ENCODE measurements around the gene NUDT8.

The NUDT8 gene

GRCh38 chr11:67612751-67613150 is 17.0 kb downstream of the NUDT8 start:
- Histone ChIP-seq H3K4me2 (peak overlapping the region in 9 of 11 experiments; percentile 89 to 98 (median 96); a peak in 18 of 22 replicates), H4K20me1 (peaks cover 0 to 33% (median 3%) of the 10 kb centered on the region in 11 experiments; a peak in 5 of 22 replicates), H3K27me3 (peaks cover 0 to 11% (median 0%) of the 10 kb centered on the region in 11 experiments; a peak in 6 of 22 replicates), H3K27ac (peak overlapping the region in 7 of 11 experiments; percentile 90 to 98 (median 94); a peak in 14 of 22 replicates), H3K36me3 (peaks cover 46 to 57% (median 51%) of the 10 kb centered on the region in 11 experiments), H3K9me3 (replicated peaks in 1 of 11) (no peaks in the 10 kb centered on the region), H3K9ac (peak overlapping the region in 5 of 11 experiments; percentile 81 to 88 (median 85); a peak in 5 of 22 replicates), H3K4me1 (peaks cover 28 to 53% (median 49%) of the 10 kb centered on the region in 10 experiments), H3K4me3 (no peak overlapping the region)
- TF ChIP-seq Cebpa-rat (IDR thresholded peaks at IDR 0.05), result no peak

- TF ChIP-seq Cebpa-rat (IDR thresholded peaks at IDR 0.05), result no peak
- peak overlapping the region in 1 of 11 experiments; percentile 94; a peak in 2 of 22 replicates for H3K27ac ChIP-seq
- peaks cover 34 to 59% (median 54%) of the 10 kb centered on the region in 10 experiments for H3K4me1 ChIP-seq
- H3K4me3 ChIP-seq, result no peak overlapping the region
- peaks cover 0 to 11% (median 0%) of the 10 kb centered on the region in 11 experiments; a peak in 6 of 22 replicates for H3K27me3 ChIP-seq
- H3K36me3 ChIP-seq, result peaks cover 46 to 57% (median 51%) of the 10 kb centered on the region in 11 experiments
- H3K9ac ChIP-seq, result no peak overlapping the region; a peak in 1 of 22 replicates
- no peak overlapping the region for H3K4me2 ChIP-seq
- no peaks in the 10 kb centered on the region for H3K9me3 ChIP-seq (replicated peaks in 1 of 11)
- H4K20me1 ChIP-seq, result peaks cover 0 to 33% (median 3%) of the 10 kb centered on the region in 11 experiments; a peak in 5 of 22 replicates
Measured at GRCh38 chr11:67611704-67612587, 17.8 kb downstream of the NUDT8 start.

GRCh38 chr11:67611165-67611564 is 18.6 kb downstream of the NUDT8 start:
- TF ChIP-seq Cebpa-rat (IDR thresholded peaks at IDR 0.05), result no peak
- H4K20me1 ChIP-seq, result peaks cover 0 to 33% (median 3%) of the 10 kb centered on the region in 11 experiments; a peak in 5 of 22 replicates
- H3K4me1 ChIP-seq, result peaks cover 36 to 58% (median 53%) of the 10 kb centered on the region in 10 experiments
- H3K36me3 ChIP-seq, result peaks cover 46 to 57% (median 51%) of the 10 kb centered on the region in 11 experiments
- H3K4me3 ChIP-seq, result no peak overlapping the region
- H3K4me2 ChIP-seq, result no peak overlapping the region
- H3K27me3 ChIP-seq, result peaks cover 0 to 8% (median 0%) of the 10 kb centered on the region in 11 experiments; a peak in 6 of 22 replicates
- H3K9ac ChIP-seq, result 0 out of 22 replicates have a peak overlapping the region, but pooled peaks of 1 of the 11 experiments have one; percentile 7
- no peaks in the 10 kb centered on the region for H3K9me3 ChIP-seq (replicated peaks in 1 of 11)
- no peak overlapping the region for H3K27ac ChIP-seq

- peaks cover 46 to 57% (median 51%) of the 10 kb centered on the region in 11 experiments for H3K36me3 ChIP-seq
- peaks cover 0 to 33% (median 3%) of the 10 kb centered on the region in 11 experiments; a peak in 5 of 22 replicates for H4K20me1 ChIP-seq
- H3K4me2 ChIP-seq, result no peak overlapping the region
- H3K4me1 ChIP-seq, result peaks cover 40 to 56% (median 53%) of the 10 kb centered on the region in 10 experiments
- no peak for TF ChIP-seq Cebpa-rat (IDR thresholded peaks at IDR 0.05)
- peak overlapping the region in 2 of 11 experiments; percentile 6 to 53; a peak in 1 of 22 replicates for H3K9ac ChIP-seq
- H3K27me3 ChIP-seq, result peaks cover 0 to under 1% (median 0%) of the 10 kb centered on the region in 11 experiments; a peak in 1 of 22 replicates
- no peak overlapping the region for H3K4me3 ChIP-seq
- H3K9me3 ChIP-seq (replicated peaks in 1 of 11), result no peaks in the 10 kb centered on the region
- no peak overlapping the region for H3K27ac ChIP-seq
Measured at GRCh38 chr11:67610302-67610868, 19.4 kb downstream of the NUDT8 start.

- TF ChIP-seq Cebpa-rat (IDR thresholded peaks at IDR 0.05), result no peak
- Histone ChIP-seq H3K4me1 (peaks cover 30 to 47% (median 43%) of the 10 kb centered on the region in 10 experiments), H3K36me3 (peaks cover 46 to 57% (median 51%) of the 10 kb centered on the region in 11 experiments), H3K9me3 (replicated peaks in 1 of 11) (no peaks in the 10 kb centered on the region), H3K9ac (peak overlapping the region in 1 of 11 experiments; percentile 41; a peak in 1 of 22 replicates), H3K4me3 (no peak overlapping the region), H3K4me2 (no peak overlapping the region), H4K20me1 (peaks cover 0 to 33% (median 3%) of the 10 kb centered on the region in 11 experiments; a peak in 5 of 22 replicates), H3K27ac (no peak overlapping the region), H3K27me3 (peaks cover 0 to 2% (median 0%) of the 10 kb centered on the region in 11 experiments; a peak in 2 of 22 replicates)
Measured at GRCh38 chr11:67609316-67609715, 20.4 kb downstream of the NUDT8 start.

GRCh38 chr11:67608486-67608885 is 21.3 kb downstream of the NUDT8 start:
- H4K20me1 ChIP-seq, result peaks cover 0 to 31% (median 2%) of the 10 kb centered on the region in 11 experiments; a peak in 5 of 22 replicates
- H3K4me3 ChIP-seq, result 0 out of 20 replicates have a peak overlapping the region, but pooled peaks of 1 of the 10 experiments have one; percentile 94
- H3K9ac ChIP-seq, result peak overlapping the region in 7 of 11 experiments; percentile 8 to 94 (median 91); a peak in 4 of 22 replicates
- peaks cover 22 to 39% (median 36%) of the 10 kb centered on the region in 10 experiments for H3K4me1 ChIP-seq
- H3K9me3 ChIP-seq (replicated peaks in 1 of 11), result no peaks in the 10 kb centered on the region
- H3K36me3 ChIP-seq, result peaks cover 46 to 56% (median 51%) of the 10 kb centered on the region in 11 experiments
- H3K4me2 ChIP-seq, result peak overlapping the region in 7 of 11 experiments; percentile 89 to 98 (median 96); a peak in 9 of 22 replicates
- peaks cover 0 to 4% (median 0%) of the 10 kb centered on the region in 11 experiments; a peak in 2 of 22 replicates for H3K27me3 ChIP-seq
- no peak overlapping the region for H3K27ac ChIP-seq
- TF ChIP-seq Cebpa-rat (IDR thresholded peaks at IDR 0.05), result no peak

- Histone ChIP-seq H3K4me2 (peak overlapping the region; percentile 89 to 99 (median 96)), H3K9me3 (replicated peaks in 1 of 11) (no peaks in the 10 kb centered on the region), H3K27me3 (peaks cover 0 to 4% (median 0%) of the 10 kb centered on the region in 11 experiments; a peak in 3 of 22 replicates), H3K4me1 (peaks cover 17 to 29% (median 26%) of the 10 kb centered on the region in 10 experiments), H3K4me3 (peak overlapping the region; percentile 85 to 99 (median 94)), H4K20me1 (peaks cover 0 to 27% (median 0%) of the 10 kb centered on the region in 11 experiments; a peak in 3 of 22 replicates), H3K36me3 (peaks cover 41 to 47% (median 44%) of the 10 kb centered on the region in 11 experiments), H3K9ac (peak overlapping the region; percentile 89 to 95 (median 91)), H3K27ac (peak overlapping the region; percentile 72 to 88 (median 82); a peak in 21 of 22 replicates)
- TF ChIP-seq Cebpa-rat (IDR thresholded peaks at IDR 0.05), result no peak
Measured at GRCh38 chr11:67607507-67607906, 22.2 kb downstream of the NUDT8 start.
